Neuron (in vitro differentiated cells): ENCODE data around the gene PCDHA13.

ENCODE experiments used
- H2AFZ ChIP-seq: one replicate; pipeline ENCODE4 v1.6.1; 2013; ENCODE audit warnings: low read depth, mild to moderate bottlenecking, inconsistent platforms, low read length, moderate library complexity
- H3K27me3 ChIP-seq: one replicate; pipeline ENCODE4 v1.6.1; 2013; ENCODE audit warnings: low read length; ENCODE audit not compliant: insufficient read depth
- H3K36me3 ChIP-seq: one replicate; pipeline ENCODE4 v1.6.1; 2013; ENCODE audit warnings: low read length; ENCODE audit not compliant: insufficient read depth
- H3K4me1 ChIP-seq: one replicate; pipeline ENCODE4 v1.6.1; 2013; ENCODE audit warnings: low read length; ENCODE audit not compliant: insufficient read depth
- H3K4me3 ChIP-seq: 2 replicates; pipeline ENCODE4 v1.5.1; 2013; ENCODE audit warnings: mild to moderate bottlenecking, low read length, moderate library complexity
- H3K9me3 ChIP-seq: one replicate; pipeline ENCODE4 v1.6.1; 2013; ENCODE audit warnings: low read length

PCDHA13 gene

GRCh38 chr5:140883927-140884697, 2.2 kb downstream of the PCDHA13 start:
- Histone ChIP-seq H3K27me3 (no peaks in the 10 kb centered on the region), H3K4me3 (no peak overlapping the region), H3K9me3 (peaks cover 29% of the 10 kb centered on the region), H3K4me1 (no peaks in the 10 kb centered on the region), H3K36me3 (peaks cover 13% of the 10 kb centered on the region), H2AFZ (no peak overlapping the region)

- Histone ChIP-seq H2AFZ (no peak overlapping the region), H3K4me1 (no peaks in the 10 kb centered on the region)
Measured at GRCh38 chr5:140916325-140916724, 34.4 kb downstream of the PCDHA13 start.

GRCh38 chr5:140923601-140924000, 41.7 kb downstream of the PCDHA13 start:
- H3K4me3 ChIP-seq, result no peak overlapping the region

More at GRCh38 chr5:140916325-140916724, 34.4 kb downstream of the PCDHA13 start:
- H3K27me3 ChIP-seq, result no peaks in the 10 kb centered on the region
- H3K9me3 ChIP-seq, result peaks cover 3% of the 10 kb centered on the region
- H3K36me3 ChIP-seq, result no peaks in the 10 kb centered on the region
- H3K4me3 ChIP-seq, result no peak overlapping the region

GRCh38 chr5:140925806-140926442, 44.0 kb downstream of the PCDHA13 start, which contains the start of gene PCDHAC1:
PCDHAC1 (plus strand) TSS chr5:140926299; CDS start chr5:140926893, 594 bp downstream.
- peak within 1 kb of the TSS; percentile 33 for H2AFZ ChIP-seq
- peaks cover 3% of the 10 kb centered on the region for H3K9me3 ChIP-seq
- no peaks in the 10 kb centered on the region for H3K27me3 ChIP-seq
- H3K4me3 ChIP-seq, result peak within 1 kb of the TSS; percentile 55
- H3K4me1 ChIP-seq, result peaks cover 4% of the 10 kb centered on the region
- no peaks in the 10 kb centered on the region for H3K36me3 ChIP-seq

More at GRCh38 chr5:140923601-140924000, 41.7 kb downstream of the PCDHA13 start:
- no peaks in the 10 kb centered on the region for H3K36me3 ChIP-seq
- H3K9me3 ChIP-seq, result peaks cover 3% of the 10 kb centered on the region
- no peak overlapping the region for H2AFZ ChIP-seq
- no peaks in the 10 kb centered on the region for H3K27me3 ChIP-seq
- peaks cover 4% of the 10 kb centered on the region for H3K4me1 ChIP-seq

DNA sequence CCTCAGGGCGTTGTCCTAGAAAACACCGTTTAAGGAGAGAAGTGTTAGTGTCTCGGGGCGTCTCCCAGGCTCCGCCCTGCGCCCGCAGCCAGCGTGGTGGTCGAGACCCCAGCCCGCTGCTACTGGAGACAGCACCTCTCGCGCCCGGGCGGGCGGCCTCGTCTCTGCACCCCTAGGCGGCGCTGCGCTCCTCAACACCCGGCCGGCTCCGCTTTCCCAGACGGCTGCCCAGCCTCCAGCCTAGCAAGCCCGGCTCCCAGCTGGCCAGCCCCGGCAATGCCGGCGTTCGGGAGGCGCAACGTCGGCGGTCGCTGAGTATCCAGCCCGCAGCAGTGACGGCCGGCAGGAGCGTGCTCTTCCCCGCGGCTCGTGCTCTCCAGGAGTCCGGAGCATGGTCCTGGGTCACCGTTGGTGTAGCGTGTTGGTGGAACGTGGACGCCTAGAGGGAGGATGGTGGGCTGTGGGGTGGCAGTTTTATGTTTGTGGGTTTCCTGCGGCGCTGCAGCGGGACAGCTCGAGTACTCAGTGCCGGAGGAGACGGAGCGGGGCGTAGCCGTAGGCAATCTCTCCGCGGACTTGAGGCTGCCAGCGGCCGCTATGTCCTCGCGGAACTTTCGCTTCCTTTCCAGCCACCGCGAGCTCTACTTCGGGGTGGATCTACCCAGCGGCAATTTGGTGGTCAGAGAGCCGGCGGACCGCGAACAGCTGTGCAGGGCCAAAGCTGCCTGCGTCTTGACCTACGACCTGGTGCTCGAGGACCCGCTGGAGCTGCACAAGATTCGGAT, 44.7 kb downstream of the PCDHA13 start:
- H3K4me1 ChIP-seq, result peaks cover 4% of the 10 kb centered on the region
- H3K4me3 ChIP-seq, result peak overlapping the region; percentile 55
- H3K9me3 ChIP-seq, result peaks cover 3% of the 10 kb centered on the region
- no peaks in the 10 kb centered on the region for H3K36me3 ChIP-seq
- peak overlapping the region; percentile 33 for H2AFZ ChIP-seq
- H3K27me3 ChIP-seq, result no peaks in the 10 kb centered on the region

GRCh38 chr5:140927228-140927573, 45.3 kb downstream of the PCDHA13 start:
- H3K27me3 ChIP-seq, result no peaks in the 10 kb centered on the region
- H3K36me3 ChIP-seq, result no peaks in the 10 kb centered on the region
- H2AFZ ChIP-seq, result no peak overlapping the region
- peaks cover 4% of the 10 kb centered on the region for H3K4me1 ChIP-seq
- H3K4me3 ChIP-seq, result peak overlapping the region; percentile 55
- peaks cover 3% of the 10 kb centered on the region for H3K9me3 ChIP-seq
